Progenitor cell of endocrine pancreas (in vitro differentiated cells): ENCODE results near the gene CACNA1B. TPM values are rescaled to one million over a fixed set of nuclear protein-coding genes. Genes with fewer than 3 reads are reported as not detected.

ENCODE experiments used
- DNase-seq: peaks from one replicate; pipeline ENCODE4 v3.0.0; 2021; ENCODE audit warnings: low spot score; ENCODE audit not compliant: unreplicated experiment
- H3K27ac Mint-ChIP-seq: 2 replicates; pipeline ENCODE4 v1.8.0; 2021; ENCODE audit warnings: mild to moderate bottlenecking, moderate library complexity, mixed read lengths
- H3K27me3 Mint-ChIP-seq: 2 replicates; pipeline ENCODE4 v1.8.0; 2021; ENCODE audit warnings: mixed read lengths
- H3K36me3 Mint-ChIP-seq: 2 replicates; pipeline ENCODE4 v1.8.0; 2022; ENCODE audit warnings: mixed read lengths; ENCODE audit not compliant: insufficient read depth
- H3K4me1 Mint-ChIP-seq: 2 replicates; pipeline ENCODE4 v1.8.0; 2021; ENCODE audit warnings: low read depth, mixed read lengths
- H3K4me3 Mint-ChIP-seq: 2 replicates; pipeline ENCODE4 v1.8.0; 2021; ENCODE audit warnings: low read depth, mild to moderate bottlenecking, moderate library complexity, mixed read lengths
- H3K9me3 Mint-ChIP-seq: 2 replicates; pipeline ENCODE4 v1.8.0; 2021; ENCODE audit warnings: low read depth, mixed read lengths
- total RNA-seq: library from RNA; stranded (reverse); gene quantifications from 2 replicates; pipeline ENCODE4 v1.2.1, GENCODE V29; 2021
- TF ChIP-seq, protein P1 (sequence below): fragments of 200-600 bp; sonication (generic); IDR thresholded peaks from one replicate; pipeline ENCODE4 v1.5.0; 2021; ENCODE audit warnings: antibody characterized with exemption, mild to moderate bottlenecking; ENCODE audit not compliant: unreplicated experiment

Gene CACNA1B
- total RNA-seq, 1 donor from 2014 or later, result 2.4 TPM

DNA sequence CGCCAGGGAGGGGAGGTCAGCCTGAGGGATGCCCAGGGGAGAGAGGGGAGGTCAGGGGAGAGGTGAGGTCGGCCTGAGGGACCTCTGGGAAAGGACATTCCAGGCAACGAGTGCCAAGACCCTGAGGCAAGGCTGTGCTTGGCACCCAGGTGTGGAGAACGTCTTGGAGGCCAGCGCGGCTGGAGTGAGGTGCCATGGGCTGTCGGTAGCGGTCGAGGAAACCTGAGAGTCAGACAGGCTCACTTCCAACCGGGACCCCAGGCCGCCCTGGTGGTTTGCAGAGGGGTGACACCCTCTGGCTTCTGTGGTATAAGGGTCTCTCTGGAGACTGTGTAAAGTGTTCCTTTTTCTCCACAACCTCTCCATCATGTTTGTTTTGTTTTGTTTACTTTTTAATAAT is 82.9 kb downstream of the CACNA1B start:
- no peaks in the 10 kb centered on the region for H3K4me1 Mint-ChIP-seq
- H3K4me3 Mint-ChIP-seq, result no peak overlapping the region
- no peak for DNase-seq
- H3K9me3 Mint-ChIP-seq, result peaks cover 17% of the 10 kb centered on the region
- no peaks in the 10 kb centered on the region for H3K27me3 Mint-ChIP-seq
- H3K27ac Mint-ChIP-seq, result no peak overlapping the region
- TF ChIP-seq, protein P1, sequence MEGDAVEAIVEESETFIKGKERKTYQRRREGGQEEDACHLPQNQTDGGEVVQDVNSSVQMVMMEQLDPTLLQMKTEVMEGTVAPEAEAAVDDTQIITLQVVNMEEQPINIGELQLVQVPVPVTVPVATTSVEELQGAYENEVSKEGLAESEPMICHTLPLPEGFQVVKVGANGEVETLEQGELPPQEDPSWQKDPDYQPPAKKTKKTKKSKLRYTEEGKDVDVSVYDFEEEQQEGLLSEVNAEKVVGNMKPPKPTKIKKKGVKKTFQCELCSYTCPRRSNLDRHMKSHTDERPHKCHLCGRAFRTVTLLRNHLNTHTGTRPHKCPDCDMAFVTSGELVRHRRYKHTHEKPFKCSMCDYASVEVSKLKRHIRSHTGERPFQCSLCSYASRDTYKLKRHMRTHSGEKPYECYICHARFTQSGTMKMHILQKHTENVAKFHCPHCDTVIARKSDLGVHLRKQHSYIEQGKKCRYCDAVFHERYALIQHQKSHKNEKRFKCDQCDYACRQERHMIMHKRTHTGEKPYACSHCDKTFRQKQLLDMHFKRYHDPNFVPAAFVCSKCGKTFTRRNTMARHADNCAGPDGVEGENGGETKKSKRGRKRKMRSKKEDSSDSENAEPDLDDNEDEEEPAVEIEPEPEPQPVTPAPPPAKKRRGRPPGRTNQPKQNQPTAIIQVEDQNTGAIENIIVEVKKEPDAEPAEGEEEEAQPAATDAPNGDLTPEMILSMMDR, result peak; percentile 30
- H3K36me3 Mint-ChIP-seq, result no peaks in the 10 kb centered on the region

GRCh38 chr9:137963525-137963924 is 85.9 kb downstream of the CACNA1B start:
- Mint-ChIP-seq H3K27me3 (peaks cover 3% of the 10 kb centered on the region), H3K4me3 (no peak overlapping the region), H3K9me3 (peaks cover 17% of the 10 kb centered on the region), H3K4me1 (no peaks in the 10 kb centered on the region), H3K27ac (no peak overlapping the region), H3K36me3 (no peaks in the 10 kb centered on the region)
- DNase-seq, result no peak
- TF ChIP-seq, protein P1, result no peak

DNA sequence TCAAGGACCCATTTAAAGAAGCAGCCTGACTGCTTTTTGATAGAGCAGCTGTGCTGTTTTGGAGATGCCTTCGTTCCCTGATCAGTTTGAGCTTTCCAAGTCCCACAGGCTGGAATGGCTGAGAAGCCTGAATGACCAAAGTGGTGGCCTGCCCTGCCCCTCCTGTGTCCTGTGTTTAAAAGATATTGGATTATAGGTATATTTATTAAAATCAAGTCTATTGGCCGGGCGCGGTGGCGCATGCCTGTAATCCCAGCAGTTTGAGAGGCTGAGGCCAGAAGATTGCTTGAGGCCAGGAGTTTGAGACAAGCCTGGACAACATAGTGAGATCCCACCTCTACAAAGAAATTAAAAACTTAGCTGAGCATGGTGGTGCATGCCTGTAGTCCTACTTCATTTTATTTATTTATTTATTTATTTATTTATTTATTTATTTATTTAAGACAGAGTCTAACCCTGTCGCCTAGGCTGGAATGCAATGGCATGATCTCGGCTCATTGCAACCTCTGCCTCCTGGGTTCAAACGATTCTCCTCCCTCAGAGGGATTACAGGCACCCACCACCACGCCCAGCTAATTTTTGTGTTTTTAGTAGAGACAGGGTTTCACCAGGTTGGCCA is 87.7 kb downstream of the CACNA1B start:
- Mint-ChIP-seq H3K27me3 (peaks cover 6% of the 10 kb centered on the region), H3K4me3 (no peak overlapping the region), H3K36me3 (no peaks in the 10 kb centered on the region), H3K4me1 (no peaks in the 10 kb centered on the region), H3K9me3 (peaks cover 17% of the 10 kb centered on the region), H3K27ac (no peak overlapping the region)
- DNase-seq, result no peak
- TF ChIP-seq, protein P1, result no peak

- DNase-seq, result no peak
- no peaks in the 10 kb centered on the region for H3K36me3 Mint-ChIP-seq
- H3K4me3 Mint-ChIP-seq, result no peak overlapping the region
- H3K4me1 Mint-ChIP-seq, result no peaks in the 10 kb centered on the region
- H3K27ac Mint-ChIP-seq, result no peak overlapping the region
- H3K9me3 Mint-ChIP-seq, result peaks cover 7% of the 10 kb centered on the region
- TF ChIP-seq, protein P1, result no peak
- H3K27me3 Mint-ChIP-seq, result peaks cover 6% of the 10 kb centered on the region
Measured at GRCh38 chr9:137967280-137967953, 89.8 kb downstream of the CACNA1B start.

GRCh38 chr9:137968235-137968634 is 90.7 kb downstream of the CACNA1B start:
- Mint-ChIP-seq H3K27ac (no peak overlapping the region), H3K9me3 (no peaks in the 10 kb centered on the region), H3K4me3 (no peak overlapping the region), H3K36me3 (no peaks in the 10 kb centered on the region), H3K27me3 (peaks cover 6% of the 10 kb centered on the region), H3K4me1 (no peaks in the 10 kb centered on the region)
- DNase-seq, result no peak
- TF ChIP-seq, protein P1, result peak; percentile 23
